HepG2 (cell line): ENCODE measurements around the gene MZT2A. TPM values are rescaled to one million over a fixed set of nuclear protein-coding genes. Genes with fewer than 3 reads are reported as not detected.

ENCODE experiments used
- AFF4 ChIP-seq: sonication (generic); formaldehyde crosslinking; IDR thresholded peaks from 2 replicates; pipeline ENCODE4 v1.4.0; 2020; ENCODE audit warnings: missing genetic modification reagents
- GATAD2A ChIP-seq: IDR thresholded peaks from 2 replicates; pipeline ENCODE4 v1.6.1; 2016
- HNF4G ChIP-seq, 2 experiments: sonication (generic) in 1 of 2; formaldehyde crosslinking in 1 of 2; IDR thresholded peaks; 2 replicates each; pipeline versions ENCODE4 v1.4.0 to v1.6.1; 2011 to 2020; ENCODE audit warnings: borderline replicate concordance in 2 of 2, low read depth in 2 of 2, mild to moderate bottlenecking in 2 of 2, low read length in 1 of 2, missing genetic modification reagents in 1 of 2, moderate library complexity in 1 of 2
- TFAP4 ChIP-seq: sonication (generic); IDR thresholded peaks from 2 replicates; pipeline ENCODE4 v1.6.1; 2016; ENCODE audit warnings: low read depth, borderline replicate concordance
- ZBTB40 ChIP-seq, 2 experiments: fragments of 450-650 bp in 1 of 2; sonication (generic) in 1 of 2; formaldehyde crosslinking in 1 of 2; IDR thresholded peaks; 2 replicates each; pipeline versions ENCODE4 v1.6.1 to v1.8.0; 2016 to 2022; ENCODE audit warnings: antibody characterized with exemption in 1 of 2, mild to moderate bottlenecking in 1 of 2, missing genetic modification reagents in 1 of 2
- ZFP41 ChIP-seq: sonication (generic); formaldehyde crosslinking; IDR thresholded peaks from 2 replicates; pipeline ENCODE4 v1.4.0; 2020; ENCODE audit warnings: mild to moderate bottlenecking, missing genetic modification reagents, borderline replicate concordance
- ZNF18 ChIP-seq: sonication (generic); formaldehyde crosslinking; IDR thresholded peaks from 2 replicates; pipeline ENCODE4 v1.8.0; 2022; ENCODE audit warnings: mild to moderate bottlenecking, missing genetic modification reagents; ENCODE audit not compliant: insufficient replicate concordance
- ZNF275 ChIP-seq: sonication (generic); formaldehyde crosslinking; IDR thresholded peaks from 2 replicates; pipeline ENCODE4 v1.8.0; 2022; ENCODE audit warnings: missing genetic modification reagents, mild to moderate bottlenecking, inconsistent platforms, borderline replicate concordance
- ZNF883 ChIP-seq: sonication (generic); formaldehyde crosslinking; IDR thresholded peaks from 2 replicates; pipeline ENCODE4 v1.5.1; 2020; ENCODE audit warnings: mild to moderate bottlenecking, missing genetic modification reagents; ENCODE audit errors: not compliant biosample characterization
- polyA plus RNA-seq, 8 experiments: library from polyadenylated mRNA; depleted of rRNA in 3 of 8; stranded (reverse) in 7 of 8; unstranded in 1 of 8; fragments of >200 nt; fragmentation: Illumina TruSeq in 4 of 8; extraction: Trizol in 4 of 8; gene quantifications; 2 replicates each; pipeline versions ENCODE4 v1.2.1 to v1.2.3, GENCODE V29; 2011 to 2016; ENCODE audit warnings: low read depth in 4 of 8, missing spikeins in 1 of 8, mixed read lengths in 1 of 8; ENCODE audit not compliant: insufficient read depth in 1 of 8
- total RNA-seq, 5 experiments: library from RNA; depleted of rRNA; stranded (reverse); fragments of >200 nt; fragmentation: Illumina TruSeq; extraction: Trizol; gene quantifications; 2 replicates each; pipeline ENCODE4 v1.2.3, GENCODE V29; 2016; ENCODE audit warnings: low read depth in 1 of 5

The MZT2A gene
- total and polyA plus RNA-seq, 2 of the 13 experiments (the other 11 are each of a cell fraction or from before 2014, with no cell fraction given), result 221 to 349 TPM

GRCh38 chr2:131493199-131493968 lies 1.2 kb upstream of the MZT2A start (continued):
- no peak for TF ChIP-seq ZFP41 (CRISPR knock-in tag)
- TF ChIP-seq ZNF883 (CRISPR knock-in tag), result peak; percentile 24
- no peak for TF ChIP-seq TFAP4
- TF ChIP-seq ZNF275, result no peak
- no peak for TF ChIP-seq AFF4 (CRISPR knock-in tag)
- no peak for TF ChIP-seq HNF4G (IDR thresholded peaks at IDR 0.05; ENCODE audit: borderline replicate concordance, low read depth, low read length)
- no peak for TF ChIP-seq HNF4G (CRISPR knock-in tag; IDR thresholded peaks at IDR 0.05; ENCODE audit: borderline replicate concordance, low read depth)
- TF ChIP-seq ZNF18 (CRISPR knock-in tag), result peak; percentile 91
- no peak for TF ChIP-seq ZBTB40 (IDR thresholded peaks at IDR 0.05)
- TF ChIP-seq ZBTB40 (CRISPR knock-in tag; IDR thresholded peaks at IDR 0.05), result 0 out of 2 replicates have a peak, but pooled peaks have one; percentile 10
- no peak for TF ChIP-seq GATAD2A (CRISPR knock-in tag)
